Skeletal muscle tissue (tissue), 4 donors: Measurements from ENCODE around the gene USH1C. TPM values are rescaled to one million over a fixed set of nuclear protein-coding genes. Genes with fewer than 3 reads are reported as not detected.

Source experiments
- H3K27ac ChIP-seq: one replicate; pipeline ENCODE4 v1.7.0; 2013; ENCODE audit warnings: mild to moderate bottlenecking, low read depth, low read length, inconsistent platforms
- H3K27me3 ChIP-seq, 3 donors: one replicate each; pipeline ENCODE4 v1.7.0; 2013; ENCODE audit warnings: low read length in 3 of 3; ENCODE audit not compliant: control insufficient read depth in 3 of 3, insufficient read depth in 3 of 3
- H3K36me3 ChIP-seq, 3 donors: one replicate each; pipeline ENCODE4 v1.7.0; 2013; ENCODE audit warnings: low read length in 3 of 3; ENCODE audit not compliant: control insufficient read depth in 3 of 3, insufficient read depth in 3 of 3
- H3K4me1 ChIP-seq, 3 donors: one replicate each; pipeline ENCODE4 v1.7.0; 2013; ENCODE audit warnings: low read length in 3 of 3, mild to moderate bottlenecking in 3 of 3; ENCODE audit not compliant: control insufficient read depth in 3 of 3, insufficient read depth in 3 of 3
- H3K4me3 ChIP-seq, 3 donors: one replicate each; pipeline ENCODE4 v1.7.0; 2013; ENCODE audit warnings: low read length in 3 of 3
- H3K9ac ChIP-seq, 3 donors: one replicate each; pipeline ENCODE4 v1.7.0; 2013; ENCODE audit warnings: low read length in 3 of 3, mild to moderate bottlenecking in 3 of 3, moderate library complexity in 2 of 3, low read depth in 1 of 3
- H3K9me3 ChIP-seq, 3 donors: one replicate each; pipeline ENCODE4 v1.7.0; 2013; ENCODE audit warnings: low read length in 3 of 3; ENCODE audit not compliant: control insufficient read depth in 3 of 3
- total RNA-seq: library from RNA; depleted of rRNA; stranded (reverse); fragments of >200 nt; gene quantifications from one replicate; pipeline ENCODE4 v1.2.3, GENCODE V29; 2014
- donor health status: Osteomylitis.

The USH1C gene
- total RNA-seq, 1 donor from 2014 or later: not detected

- H3K27me3 ChIP-seq: peaks cover 0 to 9% (median 5%) of the 10 kb centered on the region in 3 donors
- no peak overlapping the region for H3K27ac ChIP-seq
Observed at GRCh38 chr11:17580271-17580670, 36.1 kb upstream of the USH1C start.

DNA sequence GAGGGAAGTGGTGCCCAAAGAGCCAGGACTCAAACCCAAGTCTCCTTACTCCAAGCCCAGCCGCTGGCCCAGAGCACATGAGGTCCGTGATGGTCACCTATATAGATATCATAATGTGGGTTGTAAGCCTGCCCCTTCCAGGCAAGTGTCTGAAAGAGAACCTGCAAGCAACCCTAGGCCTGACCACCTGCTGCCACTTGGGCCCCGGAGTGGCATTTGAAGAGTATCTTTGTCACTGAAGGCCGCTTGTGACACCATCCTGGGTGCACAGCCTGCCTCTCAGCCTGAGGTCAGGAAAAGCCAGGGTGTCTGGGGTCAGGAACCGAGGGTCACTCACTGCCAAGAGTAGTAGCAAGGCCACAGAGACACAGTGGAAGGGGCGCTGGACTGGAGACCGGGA is 35.2 kb upstream of the USH1C start:
- Histone ChIP-seq H3K9ac (no peak overlapping the region), H3K4me3 (no peak overlapping the region), H3K27me3 (peaks cover 0 to 9% (median 5%) of the 10 kb centered on the region in 3 donors), H3K4me1 (no peaks in the 10 kb centered on the region), H3K9me3 (no peaks in the 10 kb centered on the region), H3K27ac (no peak overlapping the region), H3K36me3 (no peaks in the 10 kb centered on the region)

More at GRCh38 chr11:17580271-17580670, 36.1 kb upstream of the USH1C start:
- Histone ChIP-seq H3K9ac (no peak overlapping the region), H3K36me3 (no peaks in the 10 kb centered on the region), H3K4me3 (no peak overlapping the region), H3K4me1 (no peaks in the 10 kb centered on the region), H3K9me3 (no peaks in the 10 kb centered on the region)

DNA sequence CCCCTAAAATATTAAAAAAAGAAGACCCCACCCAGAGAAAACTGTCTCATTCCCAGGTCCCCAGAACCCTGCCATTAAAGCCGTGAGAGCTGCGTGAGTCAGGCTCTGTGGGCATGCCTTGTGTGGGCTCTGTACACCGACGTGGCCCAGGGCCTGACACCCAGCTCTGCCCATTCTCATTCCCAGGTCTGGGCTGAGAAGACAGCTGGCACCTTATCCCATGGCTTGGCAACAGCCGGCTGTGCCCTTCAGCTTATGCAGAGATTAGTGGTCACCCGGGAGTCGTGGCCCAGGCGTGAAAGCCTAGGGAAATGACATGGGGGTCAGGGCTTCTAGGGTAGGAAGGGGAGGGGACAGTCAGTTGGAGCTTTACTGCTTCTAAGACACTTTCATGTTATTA is 34.7 kb upstream of the USH1C start:
- H3K4me1 ChIP-seq: no peaks in the 10 kb centered on the region
- H3K9ac ChIP-seq: no peak overlapping the region
- no peaks in the 10 kb centered on the region for H3K9me3 ChIP-seq
- H3K27ac ChIP-seq: no peak overlapping the region
- H3K36me3 ChIP-seq: no peaks in the 10 kb centered on the region
- H3K4me3 ChIP-seq: no peak overlapping the region
- H3K27me3 ChIP-seq: peaks cover 0 to 9% (median 5%) of the 10 kb centered on the region in 3 donors

DNA sequence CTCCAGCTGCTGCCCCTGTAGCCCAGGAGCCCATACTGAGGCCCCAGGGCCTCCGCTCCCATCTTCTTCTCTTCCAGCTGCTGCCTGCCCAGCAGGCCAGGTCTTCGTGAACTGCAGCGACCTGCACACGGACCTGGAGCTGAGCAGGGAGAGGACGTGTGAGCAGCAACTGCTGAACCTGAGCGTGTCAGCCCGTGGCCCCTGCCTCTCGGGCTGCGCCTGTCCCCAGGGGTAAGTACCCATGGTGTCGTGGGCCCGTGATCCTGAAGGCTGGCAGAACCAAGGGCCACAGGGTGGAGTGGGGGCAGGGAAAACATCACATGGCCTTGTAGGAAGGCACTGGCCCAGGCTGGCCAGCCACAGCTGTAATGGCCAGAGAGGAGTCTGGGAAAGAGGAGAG is 34.1 kb upstream of the USH1C start:
- Histone ChIP-seq H3K9me3 (no peaks in the 10 kb centered on the region), H3K27ac (no peak overlapping the region), H3K9ac (peak overlapping the region in 1 of 3 donors; percentile 8), H3K4me3 (no peak overlapping the region), H3K4me1 (no peaks in the 10 kb centered on the region), H3K36me3 (no peaks in the 10 kb centered on the region), H3K27me3 (peaks cover 0 to 11% (median 5%) of the 10 kb centered on the region in 3 donors)

DNA sequence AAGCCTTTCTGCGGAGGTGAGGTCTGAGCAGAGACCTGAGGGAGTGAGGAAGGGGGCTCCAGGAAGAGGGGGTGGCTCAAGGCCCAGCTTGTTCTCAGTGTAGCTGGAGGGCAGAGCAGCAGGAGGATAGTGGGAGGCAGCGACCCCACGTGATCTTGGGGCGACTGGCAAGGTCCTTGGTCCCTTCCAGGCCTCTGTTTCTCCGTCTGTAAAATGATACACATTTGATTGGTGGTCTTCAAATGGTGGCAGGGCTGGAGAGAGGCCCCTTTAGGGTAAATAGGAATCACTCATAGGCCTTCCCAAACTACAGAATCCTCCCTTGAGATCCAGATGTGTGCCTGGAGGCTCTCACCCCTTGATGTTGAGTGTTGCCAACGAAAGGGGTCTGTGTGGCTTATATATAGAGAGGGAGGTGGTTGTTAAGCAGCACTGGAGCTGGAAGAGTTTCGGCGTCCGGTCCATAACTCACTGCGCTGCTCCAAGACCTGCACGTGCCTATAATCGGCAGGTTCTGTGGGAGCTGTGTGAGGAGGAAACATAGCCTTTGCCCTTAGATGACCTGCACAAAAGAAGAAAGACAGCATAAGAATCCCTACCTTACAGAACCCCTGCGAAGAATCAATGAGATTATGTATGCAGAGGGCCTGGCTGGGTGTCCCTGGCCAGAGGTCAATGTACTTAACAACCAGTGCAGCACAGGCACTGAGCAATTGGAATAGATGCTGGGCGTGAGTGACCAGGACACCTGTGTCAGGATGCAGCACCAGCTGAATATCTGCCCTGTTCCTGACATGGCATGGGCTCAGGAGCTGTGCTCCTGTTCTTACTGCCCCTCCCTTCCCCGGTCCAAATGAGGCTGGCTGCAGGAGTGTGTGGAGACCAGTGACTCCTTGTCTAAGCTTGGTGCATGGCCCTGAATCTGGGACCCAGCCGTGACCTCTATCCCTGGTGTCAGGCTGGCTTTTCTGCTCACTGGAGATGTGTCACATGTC is 31.5 kb upstream of the USH1C start:
- no peak overlapping the region for H3K4me3 ChIP-seq
- H3K27me3 ChIP-seq: peaks cover 0 to 14% (median 5%) of the 10 kb centered on the region in 3 donors
- H3K4me1 ChIP-seq: no peaks in the 10 kb centered on the region
- H3K27ac ChIP-seq: no peak overlapping the region
- no peaks in the 10 kb centered on the region for H3K36me3 ChIP-seq
- no peaks in the 10 kb centered on the region for H3K9me3 ChIP-seq
- H3K9ac ChIP-seq: no peak overlapping the region

DNA sequence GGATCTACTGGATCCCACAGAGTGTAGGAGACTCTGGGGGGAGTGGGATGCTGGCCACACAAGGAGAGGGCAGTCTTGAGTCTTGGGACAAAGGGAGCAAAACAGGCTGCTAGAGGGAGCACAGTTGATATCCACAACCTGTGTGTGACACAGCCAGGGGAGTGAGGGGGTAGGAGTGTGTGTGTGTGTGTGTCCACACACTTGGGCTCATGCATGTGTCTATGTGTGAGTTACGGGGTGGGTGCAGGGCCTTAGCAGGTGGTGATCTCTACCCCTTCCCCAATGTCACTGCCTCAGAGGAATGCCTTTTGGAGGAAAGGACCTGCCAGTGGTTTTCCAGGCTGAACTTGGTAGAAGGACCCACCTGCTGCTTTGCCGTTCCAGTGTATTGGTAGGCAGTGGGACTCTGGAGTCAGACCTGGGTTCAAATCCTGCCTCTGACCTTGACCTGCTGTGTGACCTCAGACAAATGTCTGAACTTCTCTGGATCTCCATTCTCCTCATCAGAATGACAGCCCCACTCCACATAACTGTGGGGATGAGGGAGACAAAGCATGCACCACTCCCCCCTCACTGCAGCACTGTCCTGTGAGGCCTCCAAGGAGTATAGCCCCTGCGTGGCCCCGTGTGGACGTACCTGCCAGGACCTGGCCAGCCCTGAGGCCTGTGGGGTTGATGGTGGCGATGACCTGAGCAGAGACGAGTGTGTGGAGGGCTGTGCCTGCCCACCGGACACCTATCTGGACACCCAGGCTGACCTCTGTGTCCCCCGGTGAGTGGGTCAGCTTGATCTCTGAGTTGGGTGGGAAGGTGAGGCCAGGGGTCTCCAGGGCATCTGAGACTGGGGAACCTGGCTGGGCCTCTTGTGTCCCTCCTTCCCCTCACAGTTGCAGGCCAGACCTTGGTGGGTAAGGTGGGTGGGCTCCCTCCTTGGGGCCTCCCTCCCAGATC is 30.2 kb upstream of the USH1C start:
- no peak overlapping the region for H3K27ac ChIP-seq
- no peaks in the 10 kb centered on the region for H3K36me3 ChIP-seq
- H3K4me1 ChIP-seq: no peaks in the 10 kb centered on the region
- no peak overlapping the region for H3K9ac ChIP-seq
- H3K27me3 ChIP-seq: peaks cover 0 to 11% (median 3%) of the 10 kb centered on the region in 3 donors
- no peak overlapping the region for H3K4me3 ChIP-seq
- no peaks in the 10 kb centered on the region for H3K9me3 ChIP-seq

- H3K27ac ChIP-seq: no peak overlapping the region
- no peaks in the 10 kb centered on the region for H3K36me3 ChIP-seq
- no peaks in the 10 kb centered on the region for H3K9me3 ChIP-seq
- no peak overlapping the region for H3K4me3 ChIP-seq
- H3K9ac ChIP-seq: no peak overlapping the region
- H3K4me1 ChIP-seq: no peaks in the 10 kb centered on the region
- H3K27me3 ChIP-seq: peaks cover 0 to 11% (median 0%) of the 10 kb centered on the region in 3 donors
Observed at GRCh38 chr11:17573526-17573925, 29.3 kb upstream of the USH1C start.

- Histone ChIP-seq H3K4me1 (no peaks in the 10 kb centered on the region), H3K9me3 (no peaks in the 10 kb centered on the region), H3K27ac (no peak overlapping the region), H3K27me3 (peaks cover 0 to 5% (median 0%) of the 10 kb centered on the region in 3 donors), H3K36me3 (no peaks in the 10 kb centered on the region), H3K9ac (no peak overlapping the region), H3K4me3 (no peak overlapping the region)
Observed at GRCh38 chr11:17572791-17573460, 28.7 kb upstream of the USH1C start.

GRCh38 chr11:17572359-17572690 is 28.1 kb upstream of the USH1C start:
- no peak overlapping the region for H3K9ac ChIP-seq
- H3K36me3 ChIP-seq: no peaks in the 10 kb centered on the region
- H3K4me1 ChIP-seq: no peaks in the 10 kb centered on the region
- H3K27me3 ChIP-seq: peaks cover 0 to 5% (median 0%) of the 10 kb centered on the region in 3 donors
- H3K9me3 ChIP-seq: no peaks in the 10 kb centered on the region
- H3K27ac ChIP-seq: no peak overlapping the region
- no peak overlapping the region for H3K4me3 ChIP-seq
